Peyer's patch (tissue), 4 donors: Measurements from ENCODE around the gene ZC3HAV1. TPM values are rescaled to one million over a fixed set of nuclear protein-coding genes. Genes with fewer than 3 reads are reported as not detected.

ENCODE experiments used
- DNase-seq, 3 donors: peaks; one replicate each; pipeline ENCODE4 v3.0.0-alpha.2; 2017 to 2019
- H3K27ac ChIP-seq, 4 donors: fragments of 200-600 bp; sonication (generic); one replicate each; pipeline ENCODE4 v1.5.1; 2016 to 2019
- H3K27me3 ChIP-seq, 2 donors: fragments of 200-600 bp; sonication (generic); one replicate each; pipeline ENCODE4 v1.5.1; 2019
- H3K36me3 ChIP-seq, 3 donors: fragments of 200-600 bp; sonication (generic); one replicate each; pipeline ENCODE4 v1.5.1; 2016 to 2019
- H3K4me1 ChIP-seq, 4 donors: fragments of 200-600 bp; sonication (generic); one replicate each; pipeline ENCODE4 v1.5.1; 2016 to 2019
- H3K4me3 ChIP-seq, 4 donors: fragments of 200-600 bp; sonication (generic); 1 replicate in 3 of 4; 2 replicates in 1 of 4; pipeline ENCODE4 v1.5.1; 2016 to 2019; ENCODE audit warnings: mild to moderate bottlenecking in 1 of 4
- H3K9me3 ChIP-seq, 4 donors: fragments of 200-600 bp; sonication (generic); one replicate each; pipeline ENCODE4 v1.5.1; 2016 to 2019; ENCODE audit warnings: mild to moderate bottlenecking in 1 of 4
- POLR2A ChIP-seq, 2 donors: fragments of 450-650 bp; IDR thresholded peaks; one replicate each; pipeline ENCODE4 v1.5.1; 2017; ENCODE audit warnings: antibody characterized with exemption in 2 of 2, mild to moderate bottlenecking in 2 of 2, moderate library complexity in 2 of 2
- total RNA-seq, 4 donors: library from RNA; depleted of rRNA; stranded (reverse); fragments of >200 nt; gene quantifications; one replicate each; pipeline ENCODE4 v1.1.0, GENCODE V29; 2016
- TF ChIP-seq, protein P1 (sequence below), 6 experiments: fragments of 450-650 bp in 4 of 6; fragments of 200-600 bp in 2 of 6; sonication (generic) in 1 of 6; IDR thresholded peaks; one replicate each; pipeline ENCODE4 v1.5.1; 2017 to 2019; ENCODE audit warnings: antibody characterized with exemption in 6 of 6, mild to moderate bottlenecking in 3 of 6, moderate library complexity in 1 of 6

ZC3HAV1 gene
- total RNA-seq, 4 donors from 2014 or later: 23.5 to 42.1 (median 32.7) TPM

DNA sequence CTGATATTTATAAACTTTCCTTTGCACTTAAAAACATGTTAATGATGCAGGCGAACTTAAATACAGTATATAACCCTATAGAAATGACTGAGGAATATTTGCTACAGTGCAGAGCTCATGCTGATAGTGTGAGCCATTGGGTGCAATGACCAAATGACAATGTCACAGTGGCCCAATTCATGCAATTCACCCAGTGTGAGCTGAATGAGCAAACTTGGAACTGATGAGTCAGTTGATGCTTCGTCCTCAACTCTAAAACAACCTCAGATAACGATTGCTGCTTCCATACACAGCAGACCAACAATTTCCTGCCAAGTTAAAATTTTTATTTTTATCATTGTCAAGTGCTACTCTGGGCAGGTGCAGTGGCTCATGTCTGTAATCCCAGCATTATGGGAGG is 61.5 kb downstream of the ZC3HAV1 start:
- Histone ChIP-seq H3K4me3 (no peak overlapping the region), H3K36me3 (peaks cover 0 to 70% (median 0%) of the 10 kb centered on the region in 3 donors), H3K9me3 (no peaks in the 10 kb centered on the region), H3K4me1 (no peaks in the 10 kb centered on the region), H3K27me3 (no peaks in the 10 kb centered on the region), H3K27ac (no peak overlapping the region)
- DNase-seq: no peak
- TF ChIP-seq, protein P1, sequence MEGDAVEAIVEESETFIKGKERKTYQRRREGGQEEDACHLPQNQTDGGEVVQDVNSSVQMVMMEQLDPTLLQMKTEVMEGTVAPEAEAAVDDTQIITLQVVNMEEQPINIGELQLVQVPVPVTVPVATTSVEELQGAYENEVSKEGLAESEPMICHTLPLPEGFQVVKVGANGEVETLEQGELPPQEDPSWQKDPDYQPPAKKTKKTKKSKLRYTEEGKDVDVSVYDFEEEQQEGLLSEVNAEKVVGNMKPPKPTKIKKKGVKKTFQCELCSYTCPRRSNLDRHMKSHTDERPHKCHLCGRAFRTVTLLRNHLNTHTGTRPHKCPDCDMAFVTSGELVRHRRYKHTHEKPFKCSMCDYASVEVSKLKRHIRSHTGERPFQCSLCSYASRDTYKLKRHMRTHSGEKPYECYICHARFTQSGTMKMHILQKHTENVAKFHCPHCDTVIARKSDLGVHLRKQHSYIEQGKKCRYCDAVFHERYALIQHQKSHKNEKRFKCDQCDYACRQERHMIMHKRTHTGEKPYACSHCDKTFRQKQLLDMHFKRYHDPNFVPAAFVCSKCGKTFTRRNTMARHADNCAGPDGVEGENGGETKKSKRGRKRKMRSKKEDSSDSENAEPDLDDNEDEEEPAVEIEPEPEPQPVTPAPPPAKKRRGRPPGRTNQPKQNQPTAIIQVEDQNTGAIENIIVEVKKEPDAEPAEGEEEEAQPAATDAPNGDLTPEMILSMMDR (IDR thresholded peaks at IDR 0.05): no peak
- no peak for TF ChIP-seq POLR2A (IDR thresholded peaks at IDR 0.05)

DNA sequence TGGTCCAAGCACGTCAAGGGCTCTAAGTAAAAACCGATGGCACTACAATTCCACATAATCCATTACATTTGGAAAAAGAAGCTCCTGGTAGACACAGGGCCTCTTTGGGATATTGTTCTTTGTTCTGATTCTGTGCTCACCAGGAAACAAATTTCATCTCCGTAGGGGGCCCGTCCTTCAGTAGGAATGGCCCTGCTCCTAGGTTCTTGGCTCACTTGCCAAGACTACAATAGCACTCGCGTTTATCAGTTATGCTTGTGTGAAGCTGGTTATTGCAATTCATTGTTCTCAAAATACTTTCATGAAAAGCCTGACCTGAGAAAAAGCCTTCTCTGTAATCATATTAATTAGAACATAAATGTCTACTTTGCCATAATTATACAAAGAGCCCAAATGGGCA is 63.4 kb downstream of the ZC3HAV1 start:
- peaks cover 0 to 52% (median 0%) of the 10 kb centered on the region in 3 donors for H3K36me3 ChIP-seq
- no peak for TF ChIP-seq POLR2A (IDR thresholded peaks at IDR 0.05)
- TF ChIP-seq, protein P1 (IDR thresholded peaks at IDR 0.05): no peak
- DNase-seq: no peak
- H3K27me3 ChIP-seq: no peaks in the 10 kb centered on the region
- H3K4me3 ChIP-seq: no peak overlapping the region
- peaks cover 0 to 5% (median 2%) of the 10 kb centered on the region in 4 donors for H3K4me1 ChIP-seq
- H3K27ac ChIP-seq: no peak overlapping the region
- H3K9me3 ChIP-seq: no peaks in the 10 kb centered on the region

DNA sequence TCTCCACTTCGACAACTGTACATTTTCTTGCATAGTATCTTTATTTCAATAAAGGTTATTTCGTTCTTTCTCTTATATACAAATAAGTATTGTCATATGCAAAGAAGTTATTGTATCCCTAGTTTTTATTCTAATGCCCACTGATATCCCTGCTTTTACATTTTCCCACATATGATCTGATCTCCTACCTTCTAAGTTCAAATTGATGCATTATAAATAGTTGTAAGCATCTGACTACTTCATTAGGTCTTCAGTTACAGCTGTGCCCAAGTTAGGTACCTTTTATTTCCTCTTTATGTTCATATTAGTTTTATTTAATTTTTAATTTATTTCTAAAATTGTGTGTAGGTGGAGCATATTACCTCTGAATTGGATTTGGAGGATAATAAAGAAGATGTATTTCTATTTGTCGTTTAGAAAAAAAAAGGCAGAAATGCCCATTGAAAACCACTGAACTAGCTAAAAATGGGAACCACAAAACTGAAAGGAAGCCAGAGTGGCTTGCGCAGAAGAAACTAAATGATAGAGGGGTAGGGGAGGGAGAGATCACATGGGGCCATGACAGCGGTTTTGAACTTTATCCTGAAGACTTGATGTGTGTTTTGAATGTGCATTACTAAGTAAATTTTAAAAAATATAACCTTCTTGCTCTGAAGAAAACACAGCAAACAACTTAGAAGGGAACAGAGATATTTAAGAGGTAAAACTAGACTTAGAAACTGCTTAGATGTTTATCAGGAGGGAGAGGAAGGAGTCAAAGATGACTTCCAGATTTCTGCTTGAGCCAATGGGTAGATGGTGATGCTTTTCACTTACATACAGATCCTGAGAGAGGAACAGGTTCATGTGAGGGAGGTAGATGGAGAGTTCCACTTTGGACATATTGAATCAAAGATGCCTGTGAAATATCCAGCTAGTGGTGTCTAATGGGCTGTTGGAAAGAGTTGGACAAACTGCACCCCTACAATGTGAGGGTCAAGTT is 64.4 kb downstream of the ZC3HAV1 start:
- H3K4me3 ChIP-seq: no peak overlapping the region
- no peaks in the 10 kb centered on the region for H3K9me3 ChIP-seq
- peak in 1 of 3 donors; percentile 59 for DNase-seq
- H3K27me3 ChIP-seq: no peaks in the 10 kb centered on the region
- H3K4me1 ChIP-seq: peaks cover 0 to 5% (median 2%) of the 10 kb centered on the region in 4 donors
- peak overlapping the region in 1 of 4 donors; percentile 19 for H3K27ac ChIP-seq
- TF ChIP-seq, protein P1 (IDR thresholded peaks at IDR 0.05): no peak
- no peak for TF ChIP-seq POLR2A (IDR thresholded peaks at IDR 0.05)
- peaks cover 0 to 41% (median 0%) of the 10 kb centered on the region in 3 donors for H3K36me3 ChIP-seq

DNA sequence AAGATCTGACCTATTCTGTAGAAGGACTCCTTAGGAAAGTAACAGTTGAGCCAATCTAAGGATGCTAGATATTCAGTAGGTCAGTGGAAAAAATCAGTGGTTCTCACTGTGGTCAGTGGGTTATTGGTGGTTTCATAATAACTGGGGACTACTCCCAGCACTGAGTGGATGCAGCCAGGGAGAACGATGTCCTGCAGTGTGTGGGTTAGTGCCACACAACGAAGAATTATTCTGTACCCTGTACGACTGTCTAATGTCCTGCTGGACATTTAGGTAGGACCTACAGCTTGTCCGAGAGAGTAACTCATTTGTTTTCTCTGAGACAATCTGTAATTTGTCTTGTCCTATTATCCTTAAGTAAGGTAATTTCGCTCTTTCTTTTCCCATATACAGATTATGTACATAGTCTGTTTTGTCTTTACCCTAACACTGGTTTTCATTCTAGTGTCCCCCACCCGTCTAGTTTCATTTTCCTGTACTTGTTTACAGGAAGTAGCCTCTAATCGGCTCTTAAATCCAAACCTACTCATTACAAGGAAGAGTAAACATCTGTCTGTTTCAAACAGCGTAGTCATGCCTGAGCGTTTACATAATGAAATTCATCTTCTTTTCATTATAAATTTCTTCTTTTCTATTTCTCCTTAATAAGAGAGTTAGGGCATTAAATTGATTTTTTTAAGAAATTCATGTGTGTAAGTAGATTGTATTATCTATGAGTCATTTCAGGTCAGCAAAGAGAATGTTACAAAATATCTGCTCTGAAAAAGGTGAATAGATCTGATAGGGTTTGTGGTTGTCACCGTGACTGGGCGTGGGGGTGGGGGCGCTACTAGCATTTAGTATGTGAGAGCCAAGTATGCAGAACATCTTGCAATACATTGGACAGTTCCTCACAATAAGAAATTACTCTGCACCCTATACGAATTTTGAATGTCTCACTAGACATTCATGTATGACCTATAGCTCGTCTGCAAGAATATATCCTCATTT is 65.4 kb downstream of the ZC3HAV1 start:
- Histone ChIP-seq H3K27ac (peak overlapping the region; percentile 30 to 69 (median 50)), H3K4me3 (no peak overlapping the region)
- peak in 2 of 3 donors; percentile 58 to 84 for DNase-seq

More for the DNA sequence above, 65.4 kb downstream of the ZC3HAV1 start:
- Histone ChIP-seq H3K4me1 (peaks cover 0 to 5% (median 2%) of the 10 kb centered on the region in 4 donors), H3K27me3 (no peaks in the 10 kb centered on the region), H3K9me3 (no peaks in the 10 kb centered on the region), H3K36me3 (peaks cover 0 to 31% (median 0%) of the 10 kb centered on the region in 3 donors)
- TF ChIP-seq, protein P1 (IDR thresholded peaks at IDR 0.05): no peak
- no peak for TF ChIP-seq POLR2A (IDR thresholded peaks at IDR 0.05)
